CD4-positive, alpha-beta T cell treated with Interleukin-17A for 4 hours (primary cell): ENCODE data around the gene C6orf136.

Source experiments
- DNase-seq: peaks from one replicate; pipeline ENCODE4 v3.0.0-alpha.2; 2020; ENCODE audit warnings: mixed read lengths

Gene C6orf136

DNA sequence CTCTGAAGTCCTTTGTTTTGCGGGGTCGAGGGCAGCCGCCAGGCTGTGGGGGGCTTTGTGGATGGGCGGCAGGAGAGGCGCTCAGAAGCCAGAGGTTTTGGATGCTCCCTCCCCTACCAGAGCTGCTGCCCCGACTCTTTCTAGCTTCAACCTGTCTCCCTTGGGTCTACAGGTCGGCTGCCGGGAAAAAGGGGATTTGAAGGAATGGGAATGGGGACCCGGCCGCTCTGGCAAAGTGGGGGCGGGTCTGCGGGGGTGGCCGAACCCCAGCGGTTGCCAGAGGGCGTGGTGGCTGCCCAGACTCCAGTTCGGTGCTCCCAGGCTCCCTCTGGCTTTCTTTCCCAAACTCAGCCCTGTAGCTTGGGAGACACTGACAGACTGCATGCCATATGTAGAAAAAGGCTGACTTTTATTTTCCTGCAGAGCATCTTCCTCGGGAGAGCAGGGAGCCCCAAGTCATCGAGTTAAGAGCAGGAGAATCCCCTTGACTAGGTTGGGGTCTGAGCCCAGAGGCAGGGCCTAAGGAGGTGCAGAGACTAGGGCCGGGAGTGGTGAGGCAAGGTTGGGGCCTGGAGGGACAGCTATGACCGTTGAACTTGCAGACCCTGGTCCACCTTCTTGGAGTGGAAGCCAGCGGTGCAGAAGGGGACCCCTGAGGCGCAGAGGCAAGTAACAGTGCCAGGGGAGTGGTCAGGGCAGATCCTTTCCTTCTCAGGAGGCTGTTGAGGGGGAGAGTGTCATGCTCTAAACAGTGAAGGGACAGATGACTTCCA lies 40.9 kb downstream of the C6orf136 start:
- no peak for DNase-seq

DNA sequence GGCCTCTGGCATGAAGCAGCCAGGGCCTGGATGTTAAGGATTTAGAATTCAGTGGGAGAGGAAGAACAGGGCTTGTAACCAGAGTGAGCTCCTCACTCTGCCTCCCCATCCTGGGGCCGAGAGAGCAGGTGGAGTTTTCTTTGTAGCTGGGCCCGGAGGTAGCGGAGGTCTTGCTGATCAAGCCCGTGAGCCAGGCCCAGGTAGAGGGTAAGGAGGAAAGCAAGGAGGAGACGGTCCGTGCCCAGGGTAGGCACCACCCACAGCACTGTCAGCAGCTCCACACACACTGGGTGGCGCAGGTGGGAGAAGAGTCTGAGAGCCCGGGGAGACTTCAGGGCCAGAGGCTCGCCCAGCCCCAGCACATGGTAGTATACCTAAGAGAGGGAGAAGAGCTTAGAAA lies 41.6 kb downstream of the C6orf136 start:
- peak; percentile 32 for DNase-seq

- DNase-seq: no peak
These were observed 42.3 kb downstream of the C6orf136 start for GRCh38 chr6:30689022-30689865.

DNA sequence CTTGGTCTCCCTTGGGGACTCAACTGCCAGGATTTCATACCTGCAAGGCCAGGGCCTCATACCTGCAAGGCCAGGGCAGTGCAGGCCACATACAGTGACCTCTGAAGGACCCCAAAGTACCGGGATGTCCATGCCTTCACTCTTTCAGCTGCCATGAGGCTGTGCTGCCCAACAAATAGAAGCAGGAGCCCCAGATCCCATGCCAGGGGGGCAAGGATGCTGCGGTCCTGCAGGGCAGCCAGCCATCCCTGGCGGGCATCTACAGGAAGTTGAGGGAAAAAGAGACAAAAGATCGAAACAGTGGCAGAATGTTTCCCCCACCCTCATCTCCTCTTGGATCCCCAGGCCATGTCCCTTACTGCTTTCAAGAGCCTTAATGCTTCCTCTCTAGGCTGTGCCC lies 43.1 kb downstream of the C6orf136 start:
- DNase-seq: no peak

GRCh38 chr6:30690403-30691207 lies 43.7 kb downstream of the C6orf136 start, which contains the start of gene NRM:
Gene NRM (minus strand): TSS chr6:30690984. CDS start chr6:30690974, 10 bp downstream.
- DNase-seq: peak; percentile 91

- DNase-seq: no peak
These were observed 44.4 kb downstream of the C6orf136 start for GRCh38 chr6:30691208-30691847.

DNA sequence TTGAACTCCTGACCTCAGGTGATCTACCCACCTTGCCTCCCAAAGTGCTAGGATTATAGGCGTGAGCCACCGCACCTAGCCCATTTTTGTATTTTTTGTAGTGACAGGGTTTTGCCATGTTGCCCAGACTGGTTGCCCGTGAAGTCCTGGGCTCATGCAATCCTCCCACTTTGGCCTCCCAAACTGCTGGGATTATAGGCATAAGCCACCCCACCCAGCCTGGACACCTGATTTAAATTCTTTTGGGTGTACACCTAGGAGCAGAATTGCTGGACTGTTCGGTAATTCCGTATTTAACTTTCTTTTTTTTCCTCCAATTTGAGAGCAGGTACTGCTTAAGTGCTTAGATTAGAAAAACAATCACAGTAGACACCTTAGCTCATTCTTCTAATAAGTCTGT lies 49.5 kb downstream of the C6orf136 start:
- no peak for DNase-seq

- DNase-seq: no peak
These were observed 53.4 kb downstream of the C6orf136 start for GRCh38 chr6:30700340-30700739.
